Glutamatergic neuron (in vitro differentiated cells): ENCODE measurements around the gene FGF1. TPM values are rescaled to one million over a fixed set of nuclear protein-coding genes. Genes with fewer than 3 reads are reported as not detected.

Experiments
- DNase-seq: peaks from one replicate; pipeline ENCODE4 v3.0.0; 2022
- H3K27ac Mint-ChIP-seq: one replicate; pipeline ENCODE4 v1.8.0; 2020; ENCODE audit warnings: mild to moderate bottlenecking, mixed read lengths, inconsistent platforms; ENCODE audit not compliant: unreplicated experiment
- H3K27me3 Mint-ChIP-seq: one replicate; pipeline ENCODE4 v1.8.0; 2020; ENCODE audit warnings: mild to moderate bottlenecking, moderate library complexity, mixed read lengths, inconsistent platforms; ENCODE audit not compliant: unreplicated experiment
- H3K36me3 Mint-ChIP-seq: one replicate; pipeline ENCODE4 v1.8.0; 2020; ENCODE audit warnings: mild to moderate bottlenecking, mixed read lengths, inconsistent platforms; ENCODE audit not compliant: unreplicated experiment
- H3K4me1 Mint-ChIP-seq: one replicate; pipeline ENCODE4 v1.8.0; 2020; ENCODE audit warnings: mild to moderate bottlenecking, low read depth, mixed read lengths, inconsistent platforms; ENCODE audit not compliant: unreplicated experiment
- H3K4me3 Mint-ChIP-seq: one replicate; pipeline ENCODE4 v1.8.0; 2020; ENCODE audit warnings: mild to moderate bottlenecking, mixed read lengths, inconsistent platforms; ENCODE audit not compliant: unreplicated experiment
- H3K9me3 Mint-ChIP-seq: one replicate; pipeline ENCODE4 v1.8.0; 2020; ENCODE audit warnings: mild to moderate bottlenecking, moderate library complexity, mixed read lengths, inconsistent platforms; ENCODE audit not compliant: unreplicated experiment
- total RNA-seq: library from RNA; stranded (reverse); fragmentation: NEBNext Ultra II Directional; extraction: Animal tissue kit (Norgen Biotek cat#: 25700); gene quantifications from one replicate; pipeline ENCODE4 v1.2.1, GENCODE V29; 2021; ENCODE audit not compliant: unreplicated experiment
- TF ChIP-seq, protein P1 (sequence below): fragments of 200-600 bp; sonication (generic); IDR thresholded peaks from one replicate; pipeline ENCODE4 v1.5.0; 2021; ENCODE audit not compliant: partially characterized antibody, unreplicated experiment

The FGF1 gene
- total RNA-seq, 1 donor from 2014 or later = not detected

DNA sequence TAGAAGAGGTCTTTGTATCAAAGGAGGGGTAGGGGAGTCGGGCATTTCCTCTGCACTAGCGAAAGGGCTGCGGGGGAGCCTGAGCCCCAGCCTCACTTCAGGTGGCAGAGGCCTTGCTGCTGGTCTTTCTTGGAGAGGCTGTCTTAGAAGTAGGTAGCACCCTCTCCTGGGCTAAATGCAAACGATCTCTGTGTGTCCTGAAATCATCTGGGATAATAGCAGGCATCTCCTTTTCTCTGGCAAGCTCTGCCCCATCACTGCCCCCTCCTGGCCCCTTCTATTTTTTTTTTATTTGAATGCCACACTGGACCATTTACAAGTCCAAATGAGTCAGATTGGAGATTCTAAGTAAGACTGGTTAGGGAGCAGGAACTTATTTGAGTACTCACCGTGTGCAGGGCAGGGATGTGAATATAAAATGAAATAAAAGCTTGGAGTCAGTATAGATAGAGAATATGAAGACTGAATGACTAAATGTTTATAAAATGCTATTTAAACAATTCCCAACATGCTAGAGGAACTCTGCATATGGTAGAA is 137.1 kb downstream of the FGF1 start:
- H3K4me1 Mint-ChIP-seq = peaks cover 6% of the 10 kb centered on the region
- peak; percentile 51 for DNase-seq
- H3K27me3 Mint-ChIP-seq = no peaks in the 10 kb centered on the region
- TF ChIP-seq, protein P1, sequence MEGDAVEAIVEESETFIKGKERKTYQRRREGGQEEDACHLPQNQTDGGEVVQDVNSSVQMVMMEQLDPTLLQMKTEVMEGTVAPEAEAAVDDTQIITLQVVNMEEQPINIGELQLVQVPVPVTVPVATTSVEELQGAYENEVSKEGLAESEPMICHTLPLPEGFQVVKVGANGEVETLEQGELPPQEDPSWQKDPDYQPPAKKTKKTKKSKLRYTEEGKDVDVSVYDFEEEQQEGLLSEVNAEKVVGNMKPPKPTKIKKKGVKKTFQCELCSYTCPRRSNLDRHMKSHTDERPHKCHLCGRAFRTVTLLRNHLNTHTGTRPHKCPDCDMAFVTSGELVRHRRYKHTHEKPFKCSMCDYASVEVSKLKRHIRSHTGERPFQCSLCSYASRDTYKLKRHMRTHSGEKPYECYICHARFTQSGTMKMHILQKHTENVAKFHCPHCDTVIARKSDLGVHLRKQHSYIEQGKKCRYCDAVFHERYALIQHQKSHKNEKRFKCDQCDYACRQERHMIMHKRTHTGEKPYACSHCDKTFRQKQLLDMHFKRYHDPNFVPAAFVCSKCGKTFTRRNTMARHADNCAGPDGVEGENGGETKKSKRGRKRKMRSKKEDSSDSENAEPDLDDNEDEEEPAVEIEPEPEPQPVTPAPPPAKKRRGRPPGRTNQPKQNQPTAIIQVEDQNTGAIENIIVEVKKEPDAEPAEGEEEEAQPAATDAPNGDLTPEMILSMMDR = peak; percentile 80
- peak overlapping the region; percentile 31 for H3K4me3 Mint-ChIP-seq
- no peaks in the 10 kb centered on the region for H3K36me3 Mint-ChIP-seq
- H3K27ac Mint-ChIP-seq = no peak overlapping the region
- H3K9me3 Mint-ChIP-seq = no peaks in the 10 kb centered on the region

GRCh38 chr5:142547445-142548380 is 138.2 kb downstream of the FGF1 start:
- Mint-ChIP-seq H3K36me3 (no peaks in the 10 kb centered on the region), H3K9me3 (no peaks in the 10 kb centered on the region), H3K4me1 (peaks cover 6% of the 10 kb centered on the region), H3K27ac (no peak overlapping the region), H3K4me3 (no peak overlapping the region), H3K27me3 (no peaks in the 10 kb centered on the region)
- no peak for DNase-seq
- TF ChIP-seq, protein P1 = no peak

- H3K9me3 Mint-ChIP-seq = no peaks in the 10 kb centered on the region
- H3K27ac Mint-ChIP-seq = no peak overlapping the region
- H3K4me1 Mint-ChIP-seq = peaks cover 12% of the 10 kb centered on the region
- DNase-seq = no peak
- no peaks in the 10 kb centered on the region for H3K36me3 Mint-ChIP-seq
- H3K27me3 Mint-ChIP-seq = no peaks in the 10 kb centered on the region
- H3K4me3 Mint-ChIP-seq = no peak overlapping the region
- TF ChIP-seq, protein P1 = no peak
Observed at GRCh38 chr5:142545650-142546322, 140.1 kb downstream of the FGF1 start.

GRCh38 chr5:142544946-142545649 is 140.8 kb downstream of the FGF1 start:
- Mint-ChIP-seq H3K27me3 (no peaks in the 10 kb centered on the region), H3K27ac (no peak overlapping the region), H3K4me3 (no peak overlapping the region), H3K4me1 (peaks cover 19% of the 10 kb centered on the region), H3K9me3 (peaks cover 2% of the 10 kb centered on the region), H3K36me3 (no peaks in the 10 kb centered on the region)
- TF ChIP-seq, protein P1 = no peak
- DNase-seq = no peak
